WTC11 (cell line): ENCODE measurements around the gene NIFK. TPM values are rescaled to one million over a fixed set of nuclear protein-coding genes. Genes with fewer than 3 reads are reported as not detected.

ENCODE experiments used
- ATAC-seq: fragments of 200-7000 bp; cut with Tn5 transposase; 2 replicates; pipeline ENCODE4 v1.10.0; 2021; ENCODE audit warnings: mild to moderate bottlenecking, moderate library complexity
- CTCF ChIA-PET: fragments of 300-600 bp; sonication (Branson Sonifier 250); formaldehyde crosslinking; loops from one replicate; lab custom pipeline; 2021; ENCODE audit warnings: antibody characterized with exemption; lab: Charles Lee
- POLR2A ChIA-PET: fragments of 350-600 bp; sonication (Branson Sonifier 250); formaldehyde crosslinking; loops from one replicate; lab custom pipeline; 2021; ENCODE audit warnings: antibody characterized with exemption; lab: Charles Lee
- DNase-seq: peaks from one replicate; pipeline ENCODE4 v3.0.0; 2021; ENCODE audit warnings: low spot score
- H3K27ac Mint-ChIP-seq: 2 replicates; pipeline ENCODE4 v1.8.0; 2021; ENCODE audit warnings: mixed read lengths
- H3K27me3 Mint-ChIP-seq: 2 replicates; pipeline ENCODE4 v1.8.0; 2021; ENCODE audit warnings: low read depth, mild to moderate bottlenecking, moderate library complexity, mixed read lengths
- H3K36me3 Mint-ChIP-seq: 2 replicates; pipeline ENCODE4 v1.8.0; 2021; ENCODE audit warnings: mixed read lengths
- H3K4me1 Mint-ChIP-seq: 2 replicates; pipeline ENCODE4 v1.8.0; 2022; ENCODE audit warnings: mixed read lengths
- H3K4me3 Mint-ChIP-seq: 2 replicates; pipeline ENCODE4 v1.8.0; 2021; ENCODE audit warnings: mild to moderate bottlenecking, moderate library complexity, mixed read lengths
- H3K9me3 Mint-ChIP-seq: 2 replicates; pipeline ENCODE4 v1.8.0; 2021; ENCODE audit warnings: mixed read lengths
- CREM ChIP-seq: sonication (generic); formaldehyde crosslinking; IDR thresholded peaks from 2 replicates; pipeline ENCODE4 v1.8.1; 2022; ENCODE audit warnings: mild to moderate bottlenecking, missing genetic modification reagents, moderate library complexity
- ELF4 ChIP-seq: sonication (generic); formaldehyde crosslinking; IDR thresholded peaks from 2 replicates; pipeline ENCODE4 v1.8.1; 2022; ENCODE audit warnings: low read depth, mild to moderate bottlenecking, moderate library complexity, missing genetic modification reagents
- GRHL2 ChIP-seq: fragments of 250-450 bp; sonication (Bioruptor Pico); IDR thresholded peaks from 2 replicates; pipeline ENCODE4 v1.8.0; 2022; ENCODE audit warnings: mild to moderate bottlenecking, moderate library complexity; ENCODE audit not compliant: insufficient replicate concordance, severe bottlenecking
- GTF2I ChIP-seq: fragments of 250-450 bp; sonication (Bioruptor Pico); conservative IDR thresholded peaks from 2 replicates; pipeline ENCODE4 v1.4.0; 2021; ENCODE audit warnings: mild to moderate bottlenecking
- HMGA2 ChIP-seq: fragments of 250-450 bp; sonication (Bioruptor Pico); IDR thresholded peaks from 2 replicates; pipeline ENCODE4 v1.4.0; 2021; ENCODE audit warnings: mild to moderate bottlenecking, moderate library complexity
- HMGXB4 ChIP-seq: sonication (generic); formaldehyde crosslinking; IDR thresholded peaks from 2 replicates; pipeline ENCODE4 v1.8.1; 2023; ENCODE audit warnings: mild to moderate bottlenecking, moderate library complexity, missing genetic modification reagents
- JAZF1 ChIP-seq: fragments of 250-450 bp; sonication (Bioruptor Pico); IDR thresholded peaks from 2 replicates; pipeline ENCODE4 v1.9.0; 2021; ENCODE audit warnings: moderate library complexity, mild to moderate bottlenecking, inconsistent platforms
- JUN ChIP-seq: sonication (generic); formaldehyde crosslinking; IDR thresholded peaks from 2 replicates; pipeline ENCODE4 v1.8.0; 2023; ENCODE audit warnings: mild to moderate bottlenecking, missing genetic modification reagents
- MXD4 ChIP-seq: fragments of 250-450 bp; sonication (Bioruptor Pico); IDR thresholded peaks from 2 replicates; pipeline ENCODE4 v1.8.0; 2021; ENCODE audit warnings: mild to moderate bottlenecking, moderate library complexity, borderline replicate concordance
- MYBL2 ChIP-seq: sonication (generic); formaldehyde crosslinking; IDR thresholded peaks from 2 replicates; pipeline ENCODE4 v1.8.1; 2023; ENCODE audit warnings: mild to moderate bottlenecking, moderate library complexity, missing genetic modification reagents
- NFATC4 ChIP-seq: fragments of 250-450 bp; sonication (Bioruptor Pico); IDR thresholded peaks from 2 replicates; pipeline ENCODE4 v1.9.0; 2021; ENCODE audit warnings: mild to moderate bottlenecking
- RELA ChIP-seq: sonication (generic); formaldehyde crosslinking; IDR thresholded peaks from 2 replicates; pipeline ENCODE4 v1.8.1; 2022; ENCODE audit warnings: missing genetic modification reagents, mild to moderate bottlenecking, borderline replicate concordance
- RORB ChIP-seq: fragments of 250-450 bp; sonication (Bioruptor Pico); IDR thresholded peaks from 2 replicates; pipeline ENCODE4 v1.9.0; 2021; ENCODE audit warnings: mild to moderate bottlenecking
- SOX15 ChIP-seq: fragments of 250-450 bp; sonication (Bioruptor Pico); IDR thresholded peaks from 2 replicates; pipeline ENCODE4 v1.9.0; 2021; ENCODE audit warnings: mild to moderate bottlenecking
- TP53 ChIP-seq: sonication (generic); formaldehyde crosslinking; IDR thresholded peaks from 2 replicates; pipeline ENCODE4 v1.8.1; 2023; ENCODE audit warnings: mild to moderate bottlenecking, missing genetic modification reagents
- ZNF232 ChIP-seq: sonication (generic); formaldehyde crosslinking; IDR thresholded peaks from 2 replicates; pipeline ENCODE4 v1.8.0; 2022; ENCODE audit warnings: mild to moderate bottlenecking, missing genetic modification reagents
- ZNF263 ChIP-seq: sonication (generic); formaldehyde crosslinking; IDR thresholded peaks from 2 replicates; pipeline ENCODE4 v1.8.1; 2022; ENCODE audit warnings: low read depth, mild to moderate bottlenecking, moderate library complexity, missing genetic modification reagents
- ZNF396 ChIP-seq: fragments of 250-450 bp; sonication (Bioruptor Pico); IDR thresholded peaks from 2 replicates; pipeline ENCODE4 v1.8.0; 2021; ENCODE audit warnings: mild to moderate bottlenecking, moderate library complexity, borderline replicate concordance
- ZNF423 ChIP-seq: fragments of 250-450 bp; sonication (Bioruptor Pico); IDR thresholded peaks from 2 replicates; pipeline ENCODE4 v2.1.2; 2022; ENCODE audit warnings: mild to moderate bottlenecking, moderate library complexity
- total RNA-seq: library from RNA; stranded (reverse); gene quantifications from 3 replicates; pipeline ENCODE4 v1.2.3, GENCODE V29; 2021
- TF ChIP-seq, protein P1 (sequence below): sonication (generic); formaldehyde crosslinking; IDR thresholded peaks from 2 replicates; pipeline ENCODE4 v1.8.1; 2022; ENCODE audit warnings: mild to moderate bottlenecking, missing genetic modification reagents, moderate library complexity, borderline replicate concordance
- TF ChIP-seq, protein P2 (sequence below): sonication (generic); formaldehyde crosslinking; IDR thresholded peaks from 2 replicates; pipeline ENCODE4 v1.8.0; 2022; ENCODE audit warnings: mild to moderate bottlenecking, missing genetic modification reagents
- TF ChIP-seq, protein P3 (sequence below): sonication (generic); formaldehyde crosslinking; IDR thresholded peaks from 2 replicates; pipeline ENCODE4 v1.8.0; 2022; ENCODE audit warnings: mild to moderate bottlenecking, missing genetic modification reagents
- TF ChIP-seq, protein P4 (sequence below): sonication (generic); formaldehyde crosslinking; IDR thresholded peaks from 2 replicates; pipeline ENCODE4 v1.8.1; 2023; ENCODE audit warnings: mild to moderate bottlenecking, missing genetic modification reagents
- TF ChIP-seq, protein P5 (sequence below): sonication (generic); formaldehyde crosslinking; IDR thresholded peaks from 2 replicates; pipeline ENCODE4 v1.8.0; 2023; ENCODE audit warnings: mild to moderate bottlenecking, missing genetic modification reagents

Gene NIFK
- total RNA-seq, 1 experiment from 2014 or later: 91.3 TPM

DNA sequence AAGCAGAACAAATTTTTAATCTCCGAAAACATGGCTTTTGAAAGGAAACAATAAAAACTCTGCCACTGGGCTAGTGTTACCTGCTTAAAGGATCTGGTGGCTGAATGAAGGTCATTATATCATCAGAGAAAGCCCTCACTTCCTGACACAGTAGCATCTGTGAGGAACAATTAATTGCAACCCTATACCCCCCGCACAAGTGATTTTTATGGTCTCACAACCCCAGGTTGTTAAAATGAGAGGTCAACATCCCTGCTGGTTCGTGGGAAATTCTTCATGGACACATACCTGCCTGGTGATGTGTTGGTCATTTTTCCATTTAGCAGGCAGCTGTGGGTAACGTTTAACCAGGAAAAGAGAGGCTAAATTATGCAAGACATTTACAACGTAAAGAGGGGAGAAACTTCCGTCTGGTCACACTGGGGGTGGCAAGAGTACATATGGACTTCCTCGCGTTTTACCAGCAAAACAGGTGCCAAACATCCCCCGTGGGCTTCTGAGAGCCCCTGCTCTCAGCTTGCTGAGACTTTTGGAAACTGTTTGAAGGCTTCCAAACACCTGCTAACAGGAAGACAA is 29.2 kb downstream of the NIFK start:
- ChIA-PET POLR2A (interaction anchor here (0.7 kb wide), 1 partner anchor 351 kb away, joined by 5 read pairs; no protein-coding TSS in a partner anchor), CTCF (interaction anchor here (0.6 to 0.9 kb wide), 3 partner anchors 11 to 608 kb away, joined by 4 to 5 read pairs (median 5); no protein-coding TSS in a partner anchor)
- H3K4me1 Mint-ChIP-seq: peaks cover 26% of the 10 kb centered on the region
- H3K27ac Mint-ChIP-seq: no peak overlapping the region
- H3K4me3 Mint-ChIP-seq: no peak overlapping the region
- ATAC-seq (no peak), DNase-seq (no peak)
- H3K9me3 Mint-ChIP-seq: no peaks in the 10 kb centered on the region
- no peak for TF ChIP-seq ELF4 (CRISPR knock-in tag)
- TF ChIP-seq, protein P1, sequence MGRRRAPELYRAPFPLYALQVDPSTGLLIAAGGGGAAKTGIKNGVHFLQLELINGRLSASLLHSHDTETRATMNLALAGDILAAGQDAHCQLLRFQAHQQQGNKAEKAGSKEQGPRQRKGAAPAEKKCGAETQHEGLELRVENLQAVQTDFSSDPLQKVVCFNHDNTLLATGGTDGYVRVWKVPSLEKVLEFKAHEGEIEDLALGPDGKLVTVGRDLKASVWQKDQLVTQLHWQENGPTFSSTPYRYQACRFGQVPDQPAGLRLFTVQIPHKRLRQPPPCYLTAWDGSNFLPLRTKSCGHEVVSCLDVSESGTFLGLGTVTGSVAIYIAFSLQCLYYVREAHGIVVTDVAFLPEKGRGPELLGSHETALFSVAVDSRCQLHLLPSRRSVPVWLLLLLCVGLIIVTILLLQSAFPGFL (CRISPR knock-in tag): no peak
- no peak for TF ChIP-seq MYBL2
- no peak for TF ChIP-seq SOX15
- H3K27me3 Mint-ChIP-seq: no peaks in the 10 kb centered on the region
- H3K36me3 Mint-ChIP-seq: no peaks in the 10 kb centered on the region

- H3K27ac Mint-ChIP-seq: no peak overlapping the region
- H3K27me3 Mint-ChIP-seq: no peaks in the 10 kb centered on the region
- ChIA-PET CTCF (no interaction called here), POLR2A (no interaction called here)
- H3K4me1 Mint-ChIP-seq: peaks cover 26% of the 10 kb centered on the region
- no peak for ATAC-seq
- no peaks in the 10 kb centered on the region for H3K9me3 Mint-ChIP-seq
- TF ChIP-seq, protein P2, sequence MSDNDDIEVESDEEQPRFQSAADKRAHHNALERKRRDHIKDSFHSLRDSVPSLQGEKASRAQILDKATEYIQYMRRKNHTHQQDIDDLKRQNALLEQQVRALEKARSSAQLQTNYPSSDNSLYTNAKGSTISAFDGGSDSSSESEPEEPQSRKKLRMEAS (CRISPR knock-in tag): no peak
- TF ChIP-seq ZNF232 (no peak), GRHL2 (CRISPR knock-in tag) (no peak), TP53 (CRISPR knock-in tag) (no peak), SOX15 (no peak), HMGA2 (CRISPR knock-in tag) (no peak), HMGXB4 (CRISPR knock-in tag) (no peak), ZNF263 (CRISPR knock-in tag) (no peak)
- no peaks in the 10 kb centered on the region for H3K36me3 Mint-ChIP-seq
- no peak for DNase-seq
- no peak overlapping the region for H3K4me3 Mint-ChIP-seq
Measured at GRCh38 chr2:121705958-121706357, 30.7 kb downstream of the NIFK start.

GRCh38 chr2:121705390-121705789 is 31.3 kb downstream of the NIFK start:
- DNase-seq (no peak), ATAC-seq (no peak)
- H3K27me3 Mint-ChIP-seq: no peaks in the 10 kb centered on the region
- 0 out of 2 replicates have a peak overlapping the region, but pooled peaks have one; percentile 41 for H3K27ac Mint-ChIP-seq
- no peak for TF ChIP-seq ZNF423 (CRISPR knock-in tag)
- TF ChIP-seq, protein P3, sequence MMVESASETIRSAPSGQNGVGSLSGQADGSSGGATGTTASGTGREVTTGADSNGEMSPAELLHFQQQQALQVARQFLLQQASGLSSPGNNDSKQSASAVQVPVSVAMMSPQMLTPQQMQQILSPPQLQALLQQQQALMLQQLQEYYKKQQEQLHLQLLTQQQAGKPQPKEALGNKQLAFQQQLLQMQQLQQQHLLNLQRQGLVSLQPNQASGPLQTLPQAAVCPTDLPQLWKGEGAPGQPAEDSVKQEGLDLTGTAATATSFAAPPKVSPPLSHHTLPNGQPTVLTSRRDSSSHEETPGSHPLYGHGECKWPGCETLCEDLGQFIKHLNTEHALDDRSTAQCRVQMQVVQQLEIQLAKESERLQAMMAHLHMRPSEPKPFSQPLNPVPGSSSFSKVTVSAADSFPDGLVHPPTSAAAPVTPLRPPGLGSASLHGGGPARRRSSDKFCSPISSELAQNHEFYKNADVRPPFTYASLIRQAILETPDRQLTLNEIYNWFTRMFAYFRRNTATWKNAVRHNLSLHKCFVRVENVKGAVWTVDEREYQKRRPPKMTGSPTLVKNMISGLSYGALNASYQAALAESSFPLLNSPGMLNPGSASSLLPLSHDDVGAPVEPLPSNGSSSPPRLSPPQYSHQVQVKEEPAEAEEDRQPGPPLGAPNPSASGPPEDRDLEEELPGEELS (CRISPR knock-in tag): no peak
- TF ChIP-seq, protein P4, sequence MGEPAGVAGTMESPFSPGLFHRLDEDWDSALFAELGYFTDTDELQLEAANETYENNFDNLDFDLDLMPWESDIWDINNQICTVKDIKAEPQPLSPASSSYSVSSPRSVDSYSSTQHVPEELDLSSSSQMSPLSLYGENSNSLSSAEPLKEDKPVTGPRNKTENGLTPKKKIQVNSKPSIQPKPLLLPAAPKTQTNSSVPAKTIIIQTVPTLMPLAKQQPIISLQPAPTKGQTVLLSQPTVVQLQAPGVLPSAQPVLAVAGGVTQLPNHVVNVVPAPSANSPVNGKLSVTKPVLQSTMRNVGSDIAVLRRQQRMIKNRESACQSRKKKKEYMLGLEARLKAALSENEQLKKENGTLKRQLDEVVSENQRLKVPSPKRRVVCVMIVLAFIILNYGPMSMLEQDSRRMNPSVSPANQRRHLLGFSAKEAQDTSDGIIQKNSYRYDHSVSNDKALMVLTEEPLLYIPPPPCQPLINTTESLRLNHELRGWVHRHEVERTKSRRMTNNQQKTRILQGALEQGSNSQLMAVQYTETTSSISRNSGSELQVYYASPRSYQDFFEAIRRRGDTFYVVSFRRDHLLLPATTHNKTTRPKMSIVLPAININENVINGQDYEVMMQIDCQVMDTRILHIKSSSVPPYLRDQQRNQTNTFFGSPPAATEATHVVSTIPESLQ (CRISPR knock-in tag): no peak
- no peak for TF ChIP-seq GTF2I
- no peak for TF ChIP-seq JAZF1 (CRISPR knock-in tag)
- TF ChIP-seq JUN (CRISPR knock-in tag): no peak
- TF ChIP-seq NFATC4 (CRISPR knock-in tag): no peak
- TF ChIP-seq RELA (CRISPR knock-in tag): no peak
- no peak for TF ChIP-seq MXD4 (CRISPR knock-in tag)
- TF ChIP-seq CREM (CRISPR knock-in tag): no peak
- no peak for TF ChIP-seq ZNF232
- TF ChIP-seq RORB: no peak
- no peak for TF ChIP-seq ZNF396 (CRISPR knock-in tag)
- TF ChIP-seq, protein P5, sequence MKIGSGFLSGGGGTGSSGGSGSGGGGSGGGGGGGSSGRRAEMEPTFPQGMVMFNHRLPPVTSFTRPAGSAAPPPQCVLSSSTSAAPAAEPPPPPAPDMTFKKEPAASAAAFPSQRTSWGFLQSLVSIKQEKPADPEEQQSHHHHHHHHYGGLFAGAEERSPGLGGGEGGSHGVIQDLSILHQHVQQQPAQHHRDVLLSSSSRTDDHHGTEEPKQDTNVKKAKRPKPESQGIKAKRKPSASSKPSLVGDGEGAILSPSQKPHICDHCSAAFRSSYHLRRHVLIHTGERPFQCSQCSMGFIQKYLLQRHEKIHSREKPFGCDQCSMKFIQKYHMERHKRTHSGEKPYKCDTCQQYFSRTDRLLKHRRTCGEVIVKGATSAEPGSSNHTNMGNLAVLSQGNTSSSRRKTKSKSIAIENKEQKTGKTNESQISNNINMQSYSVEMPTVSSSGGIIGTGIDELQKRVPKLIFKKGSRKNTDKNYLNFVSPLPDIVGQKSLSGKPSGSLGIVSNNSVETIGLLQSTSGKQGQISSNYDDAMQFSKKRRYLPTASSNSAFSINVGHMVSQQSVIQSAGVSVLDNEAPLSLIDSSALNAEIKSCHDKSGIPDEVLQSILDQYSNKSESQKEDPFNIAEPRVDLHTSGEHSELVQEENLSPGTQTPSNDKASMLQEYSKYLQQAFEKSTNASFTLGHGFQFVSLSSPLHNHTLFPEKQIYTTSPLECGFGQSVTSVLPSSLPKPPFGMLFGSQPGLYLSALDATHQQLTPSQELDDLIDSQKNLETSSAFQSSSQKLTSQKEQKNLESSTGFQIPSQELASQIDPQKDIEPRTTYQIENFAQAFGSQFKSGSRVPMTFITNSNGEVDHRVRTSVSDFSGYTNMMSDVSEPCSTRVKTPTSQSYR: no peak
- H3K4me3 Mint-ChIP-seq: no peak overlapping the region
- H3K36me3 Mint-ChIP-seq: no peaks in the 10 kb centered on the region
- no peaks in the 10 kb centered on the region for H3K9me3 Mint-ChIP-seq
- peaks cover 25% of the 10 kb centered on the region for H3K4me1 Mint-ChIP-seq
- POLR2A ChIA-PET: no interaction called here
- CTCF ChIA-PET: no interaction called here
